ENCODE measurements around the gene DIP2C. TPM values are rescaled to one million over a fixed set of nuclear protein-coding genes. Genes with fewer than 3 reads are reported as not detected.
"Not testable (repeated sequence)": the region's sequence is repeated elsewhere in the genome, so short reads cannot be mapped to it uniquely, and the experiment has no call there.

Gene DIP2C
- total and polyA plus RNA-seq, 2 experiments from 2014 or later: 9.1 to 15.8 TPM

- Histone ChIP-seq H3K9me3 (ENCODE audit: low read depth) (no peaks in the 10 kb centered on the region), H3K4me1 (ENCODE audit: low read depth) (no peaks in the 10 kb centered on the region), H3K27ac (no peak overlapping the region), H3K4me3 (no peak overlapping the region), H3K27me3 (no peaks in the 10 kb centered on the region), H3K36me3 (no peaks in the 10 kb centered on the region)
- no peak for TF ChIP-seq CTCF (IDR thresholded peaks at IDR 0.05; ENCODE audit: low read depth, low read length)
- DNase-seq (ENCODE audit: low read depth in 1 of 2, low spot score in 1 of 2): no peak
Observed at GRCh38 chr10:596725-597345, 92.6 kb downstream of the DIP2C start.

GRCh38 chr10:596131-596530 lies 93.3 kb downstream of the DIP2C start:
- not testable (repeated sequence) for H3K9me3 ChIP-seq (ENCODE audit: low read depth); H3K27ac ChIP-seq

GRCh38 chr10:595473-595872 lies 94.0 kb downstream of the DIP2C start:
- no peaks in the 10 kb centered on the region for H3K36me3 ChIP-seq
- H3K27me3 ChIP-seq: no peaks in the 10 kb centered on the region
- H3K9me3 ChIP-seq (ENCODE audit: low read depth): no peaks in the 10 kb centered on the region
- H3K27ac ChIP-seq: no peak overlapping the region
- H3K4me1 ChIP-seq (ENCODE audit: low read depth): no peaks in the 10 kb centered on the region
- no peak for TF ChIP-seq CTCF (IDR thresholded peaks at IDR 0.05; ENCODE audit: low read depth, low read length)
- DNase-seq (ENCODE audit: low read depth in 1 of 2, low spot score in 1 of 2): no peak
- H3K4me3 ChIP-seq: no peak overlapping the region

More at GRCh38 chr10:596131-596530, 93.3 kb downstream of the DIP2C start:
- DNase-seq (ENCODE audit: low read depth in 1 of 2, low spot score in 1 of 2); H3K4me1 ChIP-seq (ENCODE audit: low read depth); H3K27me3 ChIP-seq; H3K36me3 ChIP-seq; H3K4me3 ChIP-seq: not testable (repeated sequence)

- Histone ChIP-seq H3K27me3 (no peaks in the 10 kb centered on the region), H3K4me3 (no peak overlapping the region), H3K4me1 (ENCODE audit: low read depth) (no peaks in the 10 kb centered on the region), H3K36me3 (no peaks in the 10 kb centered on the region), H3K9me3 (ENCODE audit: low read depth) (no peaks in the 10 kb centered on the region), H3K27ac (no peak overlapping the region)
- TF ChIP-seq CTCF (IDR thresholded peaks at IDR 0.05; ENCODE audit: low read depth, low read length): no peak
- no peak for DNase-seq (ENCODE audit: low read depth in 1 of 2, low spot score in 1 of 2)
Observed at GRCh38 chr10:594584-595270, 94.7 kb downstream of the DIP2C start.

GRCh38 chr10:593901-594457 lies 95.5 kb downstream of the DIP2C start:
- no peaks in the 10 kb centered on the region for H3K4me1 ChIP-seq (ENCODE audit: low read depth)
- DNase-seq (ENCODE audit: low read depth in 1 of 2, low spot score in 1 of 2): peak in 1 of 2 donors; percentile 91
- H3K36me3 ChIP-seq: no peaks in the 10 kb centered on the region
- no peak overlapping the region for H3K27ac ChIP-seq
- no peaks in the 10 kb centered on the region for H3K27me3 ChIP-seq
- no peak for TF ChIP-seq CTCF (IDR thresholded peaks at IDR 0.05; ENCODE audit: low read depth, low read length)
- H3K4me3 ChIP-seq: no peak overlapping the region
- H3K9me3 ChIP-seq (ENCODE audit: low read depth): no peaks in the 10 kb centered on the region

- no peaks in the 10 kb centered on the region for H3K27me3 ChIP-seq
- no peak overlapping the region for H3K4me3 ChIP-seq
- no peak overlapping the region for H3K27ac ChIP-seq
- DNase-seq (ENCODE audit: low read depth in 1 of 2, low spot score in 1 of 2): no peak
- H3K36me3 ChIP-seq: no peaks in the 10 kb centered on the region
- no peaks in the 10 kb centered on the region for H3K9me3 ChIP-seq (ENCODE audit: low read depth)
- peaks cover 2% of the 10 kb centered on the region for H3K4me1 ChIP-seq (ENCODE audit: low read depth)
- no peak for TF ChIP-seq CTCF (IDR thresholded peaks at IDR 0.05; ENCODE audit: low read depth, low read length)
Observed at GRCh38 chr10:593421-593820, 96.0 kb downstream of the DIP2C start.
